ENCODE results near the gene PRIMPOL. TPM values are rescaled to one million over a fixed set of nuclear protein-coding genes. Genes with fewer than 3 reads are reported as not detected.

PRIMPOL gene
- total and polyA plus RNA-seq, 9 of the 15 experiments (the other 6 are each of a cell fraction or from before 2014, with no cell fraction given), result 11.0 to 32.0 (median 16.1) TPM

- TF ChIP-seq MGA (IDR thresholded peaks at IDR 0.05) (peak; percentile 42), KDM4B (IDR thresholded peaks at IDR 0.05; ENCODE audit: borderline replicate concordance in 2 of 2, low read depth in 1 of 2) (0 out of 4 replicates have a peak, but pooled peaks of 1 of the 2 experiments have one; percentile 50), TOE1 (IDR thresholded peaks at IDR 0.05; ENCODE audit: borderline replicate concordance) (0 out of 2 replicates have a peak, but pooled peaks have one; percentile 19), TOE1 (CRISPR knock-in tag; IDR thresholded peaks at IDR 0.05; ENCODE audit: borderline replicate concordance, low read depth) (no peak), NR2C2 (CRISPR knock-in tag; IDR thresholded peaks at IDR 0.05) (0 out of 2 replicates have a peak, but pooled peaks have one; percentile 26), NR2C2 (tag; IDR thresholded peaks at IDR 0.05) (no peak), SRF (CRISPR knock-in tag; IDR thresholded peaks at IDR 0.05) (peak in 1 of 2 experiments; percentile 70; a peak in 1 of 4 replicates), RNF219 (CRISPR knock-in tag; IDR thresholded peaks at IDR 0.05) (no peak), ZNF324 (CRISPR knock-in tag; IDR thresholded peaks at IDR 0.05) (no peak), POLR2G (IDR thresholded peaks at IDR 0.05; ENCODE audit: low read depth, low read length) (peak; percentile 55), FOXJ3 (CRISPR knock-in tag; IDR thresholded peaks at IDR 0.05) (no peak), JUN (IDR thresholded peaks at IDR 0.05; ENCODE audit: borderline replicate concordance, low read depth, low read length) (no peak), JUN (CRISPR knock-in tag; IDR thresholded peaks at IDR 0.05; ENCODE audit: borderline replicate concordance) (0 out of 2 replicates have a peak, but pooled peaks have one; percentile 7)
Measured at GRCh38 chr4:184648313-184649025, 1.1 kb upstream of the PRIMPOL start (continued).

Measured in K562 (cell line).